GM12872 (cell line): ENCODE results near the gene RNLS.

Experiments used
- TF ChIP-seq, protein P1 (sequence below): IDR thresholded peaks from 3 replicates; pipeline ENCODE4 v1.5.1; 2011; ENCODE audit warnings: low read depth, mild to moderate bottlenecking, low read length, moderate library complexity; ENCODE audit not compliant: insufficient read depth

The RNLS gene

DNA sequence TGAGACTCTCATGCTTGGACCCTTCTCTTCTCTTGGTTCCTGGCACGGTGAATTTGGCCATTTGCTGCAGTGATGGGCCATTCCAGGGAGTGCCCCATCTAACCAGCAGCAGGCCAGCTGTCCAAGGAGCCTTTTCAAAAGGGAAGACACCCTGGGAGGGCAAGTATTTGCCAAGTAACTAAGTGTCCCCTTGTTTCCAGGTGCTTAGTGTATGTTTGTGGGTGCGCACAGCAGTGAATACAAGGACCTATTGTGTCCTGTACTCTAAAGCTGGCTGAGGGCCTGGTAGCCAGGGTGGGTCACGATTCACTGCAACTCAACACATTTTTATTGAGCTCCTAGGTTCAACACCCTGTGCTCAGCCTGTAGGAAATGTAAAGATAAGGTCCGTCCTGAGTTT, 348.8 kb downstream of the RNLS start:
- TF ChIP-seq, protein P1, sequence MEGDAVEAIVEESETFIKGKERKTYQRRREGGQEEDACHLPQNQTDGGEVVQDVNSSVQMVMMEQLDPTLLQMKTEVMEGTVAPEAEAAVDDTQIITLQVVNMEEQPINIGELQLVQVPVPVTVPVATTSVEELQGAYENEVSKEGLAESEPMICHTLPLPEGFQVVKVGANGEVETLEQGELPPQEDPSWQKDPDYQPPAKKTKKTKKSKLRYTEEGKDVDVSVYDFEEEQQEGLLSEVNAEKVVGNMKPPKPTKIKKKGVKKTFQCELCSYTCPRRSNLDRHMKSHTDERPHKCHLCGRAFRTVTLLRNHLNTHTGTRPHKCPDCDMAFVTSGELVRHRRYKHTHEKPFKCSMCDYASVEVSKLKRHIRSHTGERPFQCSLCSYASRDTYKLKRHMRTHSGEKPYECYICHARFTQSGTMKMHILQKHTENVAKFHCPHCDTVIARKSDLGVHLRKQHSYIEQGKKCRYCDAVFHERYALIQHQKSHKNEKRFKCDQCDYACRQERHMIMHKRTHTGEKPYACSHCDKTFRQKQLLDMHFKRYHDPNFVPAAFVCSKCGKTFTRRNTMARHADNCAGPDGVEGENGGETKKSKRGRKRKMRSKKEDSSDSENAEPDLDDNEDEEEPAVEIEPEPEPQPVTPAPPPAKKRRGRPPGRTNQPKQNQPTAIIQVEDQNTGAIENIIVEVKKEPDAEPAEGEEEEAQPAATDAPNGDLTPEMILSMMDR: no peak

DNA sequence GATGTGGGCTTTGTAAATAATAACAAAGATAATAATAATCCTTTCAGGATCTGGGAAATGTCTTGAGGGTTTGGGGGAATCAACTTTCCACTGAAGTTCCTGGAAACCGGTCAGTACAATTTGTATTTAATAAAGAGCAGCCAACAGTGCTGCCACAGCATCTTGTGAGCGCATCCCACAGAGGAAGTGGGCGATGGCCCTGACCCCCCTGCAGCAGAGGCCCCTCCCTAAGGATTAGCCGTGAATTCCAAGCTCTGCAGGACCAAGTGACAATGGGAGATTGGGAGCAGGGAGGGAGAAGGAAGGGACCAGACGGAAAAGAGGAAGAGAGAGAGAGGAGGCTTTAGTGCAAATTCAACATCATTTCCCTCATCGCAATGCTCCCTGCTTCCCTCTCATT, 349.2 kb downstream of the RNLS start:
- TF ChIP-seq, protein P1: no peak

DNA sequence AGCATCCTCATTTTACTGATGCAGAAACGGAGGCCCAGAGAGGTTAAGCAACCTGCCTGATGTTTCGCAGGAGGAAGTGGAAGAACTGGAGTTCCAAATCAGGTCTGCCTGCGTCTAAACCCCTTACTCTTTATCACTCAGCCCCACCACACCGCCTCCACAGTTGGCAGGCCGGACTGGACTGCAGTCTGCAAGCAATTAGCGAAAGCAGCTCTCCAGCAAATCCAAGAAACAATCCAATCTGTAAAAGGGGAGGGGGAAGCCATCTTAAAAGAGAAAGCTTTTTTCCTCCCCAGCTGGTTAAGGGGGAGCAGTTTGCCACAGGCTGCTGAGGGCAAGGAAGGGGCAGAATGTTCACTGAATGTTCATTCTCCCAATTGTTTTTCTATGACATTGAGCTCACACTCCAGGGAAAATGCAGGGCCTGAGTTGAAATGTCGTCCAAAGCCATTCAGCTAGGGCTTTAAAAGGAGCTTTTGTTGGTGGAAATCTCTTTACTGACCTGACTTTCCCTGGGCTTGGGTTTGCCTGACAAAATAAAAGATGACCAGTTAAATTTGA, 350.1 kb downstream of the RNLS start:
- TF ChIP-seq, protein P1: no peak

DNA sequence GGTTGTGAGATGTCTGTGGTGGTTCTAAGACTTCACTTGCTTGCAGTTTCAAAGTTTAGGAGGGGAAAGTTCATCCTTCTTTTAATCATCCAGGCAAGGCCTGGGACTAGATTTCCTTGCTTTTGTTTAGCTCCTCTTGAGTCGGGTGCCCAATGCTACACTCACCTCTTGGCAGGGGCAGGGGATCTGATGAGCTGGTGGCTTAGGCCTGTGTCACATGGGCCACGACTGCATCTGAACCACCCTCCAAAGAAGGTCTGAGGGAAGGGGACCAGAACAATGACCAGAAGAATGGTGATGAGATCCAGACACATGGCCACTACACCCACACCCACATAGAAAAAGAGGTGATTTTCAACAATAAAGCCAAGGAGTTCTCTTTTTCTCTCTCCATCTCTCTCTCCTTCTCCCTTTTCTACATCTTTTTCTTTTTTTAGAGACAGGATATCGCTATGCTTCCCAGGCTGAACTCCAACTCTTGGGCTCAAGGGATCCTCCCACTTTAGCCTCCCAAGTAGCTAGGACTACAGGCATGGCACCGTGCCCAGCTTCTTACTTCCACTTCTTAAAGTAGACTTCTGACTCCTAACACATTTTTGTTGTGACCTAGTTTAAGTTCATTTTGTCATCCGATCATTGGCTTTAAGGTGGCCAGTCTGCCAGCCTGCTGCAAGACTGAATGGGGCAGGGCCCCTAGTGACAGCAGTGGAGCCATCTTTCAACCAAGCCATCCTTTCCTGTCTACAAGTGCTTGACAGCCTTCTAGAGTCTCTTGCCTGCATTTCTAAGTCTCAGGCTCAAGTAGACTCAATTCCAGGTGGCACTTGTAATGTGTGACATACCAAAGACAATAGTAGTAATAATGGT, 350.9 kb downstream of the RNLS start:
- TF ChIP-seq, protein P1: no peak

DNA sequence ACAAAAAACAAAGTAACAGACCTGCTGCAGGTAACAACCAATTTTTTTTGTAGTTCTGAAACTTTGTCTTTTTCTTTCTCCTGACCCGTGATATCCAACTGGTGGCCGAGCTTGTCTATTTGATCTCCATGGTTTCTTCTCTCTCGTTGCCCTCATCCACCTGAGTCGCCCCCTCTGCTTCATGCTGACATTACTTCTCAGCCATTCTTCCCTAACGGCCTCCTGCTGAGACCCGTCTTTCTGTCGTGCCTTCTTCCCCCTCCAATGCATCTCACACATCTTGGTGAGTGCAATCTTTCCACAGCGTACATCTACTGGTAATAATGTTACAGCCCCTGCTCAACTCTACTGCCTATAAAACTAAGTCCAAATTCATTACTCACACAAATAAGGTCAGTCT, 352.9 kb downstream of the RNLS start:
- TF ChIP-seq, protein P1: no peak

DNA sequence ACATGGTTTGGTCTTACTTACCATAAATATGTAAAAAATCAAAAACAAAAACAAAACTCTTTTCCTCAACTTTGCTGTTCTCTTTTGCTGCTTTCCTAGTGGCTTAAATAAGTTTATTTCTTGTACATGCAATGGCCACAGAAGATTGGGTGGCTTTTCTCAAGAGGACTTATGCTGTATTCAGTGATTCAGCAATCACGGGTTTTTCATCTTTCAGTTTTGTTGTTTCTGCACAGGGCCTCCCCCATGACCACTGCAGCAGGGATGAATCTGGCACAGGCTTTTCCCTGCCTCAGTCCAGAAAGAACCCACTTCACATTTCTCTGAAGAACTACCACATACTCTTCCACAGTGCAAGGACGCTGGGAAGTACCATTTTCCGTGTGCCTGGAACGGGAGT, 355.0 kb downstream of the RNLS start:
- TF ChIP-seq, protein P1: no peak

DNA sequence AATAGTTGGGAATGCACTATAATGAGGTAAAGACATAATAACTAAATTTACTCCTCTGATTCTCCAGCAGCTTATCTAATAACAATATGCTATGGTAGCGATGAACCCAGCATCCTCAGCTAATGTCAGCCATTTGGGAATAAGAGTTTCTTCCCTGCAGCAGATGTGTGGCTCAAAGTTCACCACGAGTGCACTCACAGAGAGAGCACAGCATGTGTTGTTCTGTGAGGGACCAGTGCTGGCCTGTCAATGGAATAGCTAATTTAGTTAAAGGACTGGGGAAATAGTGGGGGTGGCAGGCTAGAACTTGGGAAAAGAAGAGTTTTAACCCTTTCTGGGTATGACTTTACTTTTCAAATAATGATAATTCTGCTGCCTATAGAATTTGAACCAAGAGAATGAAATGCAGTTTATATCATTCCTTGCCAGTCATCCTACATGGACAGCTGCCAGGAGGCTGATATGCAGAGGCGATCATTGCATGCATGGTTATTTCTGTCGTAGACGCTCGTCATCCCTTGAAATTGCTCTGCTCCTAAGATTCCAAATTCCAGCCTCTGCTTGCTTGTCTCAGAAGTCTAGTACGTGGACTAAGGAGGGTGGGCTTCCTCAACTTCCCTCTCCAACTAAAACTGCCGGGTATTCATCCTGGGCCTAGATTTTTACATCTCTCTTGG, 355.6 kb downstream of the RNLS start:
- TF ChIP-seq, protein P1: no peak
